ENCODE results near the gene ANKRD45. TPM values are rescaled to one million over a fixed set of nuclear protein-coding genes. Genes with fewer than 3 reads are reported as not detected.
"Not testable (repeated sequence)": the region's sequence is repeated elsewhere in the genome, so short reads cannot be mapped to it uniquely, and the experiment has no call there.

ANKRD45 gene
- polyA plus RNA-seq, 10 donors: 0.34 to 0.67 (median 0.45) TPM

GRCh38 chr1:173642450-173643139 lies 27.1 kb downstream of the ANKRD45 start:
- DNase-seq: not testable (repeated sequence)

- no peak for DNase-seq
These were observed 30.5 kb downstream of the ANKRD45 start for GRCh38 chr1:173639102-173639501.

- no peak for DNase-seq
These were observed 31.3 kb downstream of the ANKRD45 start for GRCh38 chr1:173638043-173639021.

GRCh38 chr1:173637236-173638042 lies 32.2 kb downstream of the ANKRD45 start:
- DNase-seq: not testable (repeated sequence)

GRCh38 chr1:173635116-173635515 lies 34.5 kb downstream of the ANKRD45 start, which contains the start of gene TEX50:
Gene TEX50, plus strand, starts transcription at chr1:173635338. Its CDS starts 184 bp downstream, at chr1:173635522.
- DNase-seq: no peak

- no peak for DNase-seq
These were observed 40.8 kb downstream of the ANKRD45 start for GRCh38 chr1:173628888-173629287.

- no peak for DNase-seq
These were observed 42.4 kb downstream of the ANKRD45 start for GRCh38 chr1:173627269-173627668.

- no peak for DNase-seq
These were observed 52.8 kb downstream of the ANKRD45 start for GRCh38 chr1:173616859-173617258.

GRCh38 chr1:173613086-173613485 lies 56.6 kb downstream of the ANKRD45 start:
- not testable (repeated sequence) for DNase-seq

GRCh38 chr1:173608503-173609216 lies 61.0 kb downstream of the ANKRD45 start:
- DNase-seq: no peak

GRCh38 chr1:173603056-173603591 lies 66.5 kb downstream of the ANKRD45 start, which contains the start of gene SLC9C2:
Gene SLC9C2, minus strand, starts transcription at chr1:173603072. Its CDS starts 1,296 bp downstream, at chr1:173601776.
- peak in 1 of 3 donors; percentile 13 for DNase-seq

- DNase-seq: no peak
These were observed 68.1 kb downstream of the ANKRD45 start for GRCh38 chr1:173601588-173601987.

GRCh38 chr1:173596097-173596825 lies 73.4 kb downstream of the ANKRD45 start:
- DNase-seq: no peak

GRCh38 chr1:173591138-173591537 lies 78.5 kb downstream of the ANKRD45 start:
- DNase-seq: not testable (repeated sequence)

- no peak for DNase-seq
These were observed 79.1 kb downstream of the ANKRD45 start for GRCh38 chr1:173590557-173590956.

- no peak for DNase-seq
These were observed 88.1 kb downstream of the ANKRD45 start for GRCh38 chr1:173581383-173582079.

- DNase-seq: no peak
These were observed 89.0 kb downstream of the ANKRD45 start for GRCh38 chr1:173580658-173581057.

GRCh38 chr1:173580071-173580470 lies 89.6 kb downstream of the ANKRD45 start:
- DNase-seq: no peak

GRCh38 chr1:173573596-173573995 lies 96.1 kb downstream of the ANKRD45 start:
- DNase-seq: no peak
